ENCODE data around the gene PRR4. TPM values are rescaled to one million over a fixed set of nuclear protein-coding genes. Genes with fewer than 3 reads are reported as not detected.

Gene PRR4
- total and polyA plus RNA-seq, 2 donors (not counting 3 experiments of a cell fraction or from before 2014, with no cell fraction given), result 2.4 to 2.8 TPM

DNA sequence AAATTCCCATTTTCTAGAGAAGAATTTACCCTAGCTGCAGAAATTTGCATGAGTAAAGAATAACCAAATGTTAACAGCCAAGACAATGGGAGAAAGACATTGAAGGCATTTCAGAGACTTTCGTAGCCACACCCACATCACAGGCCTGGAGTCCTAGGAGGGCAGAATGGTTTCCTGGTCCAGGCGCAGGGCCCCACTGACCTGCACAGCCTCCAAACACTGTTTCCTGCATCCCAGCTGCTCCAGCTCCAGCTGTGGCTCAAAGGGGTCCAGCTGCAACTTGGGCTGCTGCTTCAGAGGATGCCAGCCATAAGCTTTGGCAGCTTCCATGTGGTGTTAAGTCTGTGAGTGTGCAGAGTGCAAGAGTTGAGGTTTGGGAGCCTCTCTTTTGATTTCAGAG lies 6.5 kb upstream of the PRR4 start:
- Histone ChIP-seq H3K4me2 (ENCODE audit: insufficient read depth, low read length) (no peak overlapping the region), H3K4me1 (ENCODE audit: control insufficient read depth, extremely low read depth, insufficient read depth, low read length) (no peaks in the 10 kb centered on the region), H3K9me1 (replicated peaks; ENCODE audit: control insufficient read depth, extremely low read depth, insufficient read depth, low read length) (no peaks in the 10 kb centered on the region), H4K20me1 (replicated peaks; ENCODE audit: control insufficient read depth, extremely low read depth, insufficient read depth, low read length) (no peaks in the 10 kb centered on the region), H3K9ac (replicated peaks; ENCODE audit: extremely low read depth, insufficient read depth, low read length) (no peak overlapping the region), H3K79me2 (ENCODE audit: control insufficient read depth, insufficient read depth, low read length) (no peaks in the 10 kb centered on the region), H2AFZ (ENCODE audit: low read depth, low read length) (no peak overlapping the region), H3K9me3 (replicated peaks; ENCODE audit: control insufficient read depth, insufficient read depth, low read length) (peaks cover 2% of the 10 kb centered on the region), H3K4me3 (replicated peaks in 1 of 3; ENCODE audit: insufficient read depth in 1 of 3, low read depth in 1 of 3, low read length in 3 of 3) (no peak overlapping the region), H3K36me3 (ENCODE audit: control insufficient read depth in 2 of 2, extremely low read depth in 1 of 2, insufficient read depth in 2 of 2, low read length in 2 of 2) (no peaks in the 10 kb centered on the region), H3K27ac (ENCODE audit: insufficient read depth, low read depth, low read length) (no peak overlapping the region), H3K27me3 (ENCODE audit: control insufficient read depth in 2 of 2, insufficient read depth in 2 of 2, low read length in 2 of 2) (no peaks in the 10 kb centered on the region)
- BruUV-seq (replicated peaks), result no TSS peak
- dilution Hi-C loops (cut with MboI; ENCODE audit: extremely low pct_ligation_motif_present, low sequenced_read_pairs) (no loop called here), intact Hi-C loops (cut with micrococcal nuclease) (no loop called here)
- FAIRE-seq (no peak), DNase-seq (ENCODE audit: low read depth, low spot score) (no peak)
- ChIA-PET POLR2A (no interaction called here), CTCF (no interaction called here)
- TF ChIP-seq POLR2A (IDR thresholded peaks at IDR 0.05; ENCODE audit: low read depth, low read length), result no peak
- no peak for TF ChIP-seq GATA2 (IDR thresholded peaks at IDR 0.05; ENCODE audit: insufficient read depth, insufficient read length, low read depth, low read length)
- TF ChIP-seq, protein P1, sequence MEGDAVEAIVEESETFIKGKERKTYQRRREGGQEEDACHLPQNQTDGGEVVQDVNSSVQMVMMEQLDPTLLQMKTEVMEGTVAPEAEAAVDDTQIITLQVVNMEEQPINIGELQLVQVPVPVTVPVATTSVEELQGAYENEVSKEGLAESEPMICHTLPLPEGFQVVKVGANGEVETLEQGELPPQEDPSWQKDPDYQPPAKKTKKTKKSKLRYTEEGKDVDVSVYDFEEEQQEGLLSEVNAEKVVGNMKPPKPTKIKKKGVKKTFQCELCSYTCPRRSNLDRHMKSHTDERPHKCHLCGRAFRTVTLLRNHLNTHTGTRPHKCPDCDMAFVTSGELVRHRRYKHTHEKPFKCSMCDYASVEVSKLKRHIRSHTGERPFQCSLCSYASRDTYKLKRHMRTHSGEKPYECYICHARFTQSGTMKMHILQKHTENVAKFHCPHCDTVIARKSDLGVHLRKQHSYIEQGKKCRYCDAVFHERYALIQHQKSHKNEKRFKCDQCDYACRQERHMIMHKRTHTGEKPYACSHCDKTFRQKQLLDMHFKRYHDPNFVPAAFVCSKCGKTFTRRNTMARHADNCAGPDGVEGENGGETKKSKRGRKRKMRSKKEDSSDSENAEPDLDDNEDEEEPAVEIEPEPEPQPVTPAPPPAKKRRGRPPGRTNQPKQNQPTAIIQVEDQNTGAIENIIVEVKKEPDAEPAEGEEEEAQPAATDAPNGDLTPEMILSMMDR (IDR thresholded peaks at IDR 0.05; ENCODE audit: extremely low read depth in 1 of 2, insufficient read depth in 1 of 2, low read depth in 1 of 2, low read length in 2 of 2), result no peak
- no peak for TF ChIP-seq MYC (IDR thresholded peaks at IDR 0.05; ENCODE audit: low read depth, low read length)
- no peak for TF ChIP-seq JUN (IDR thresholded peaks at IDR 0.05; ENCODE audit: borderline replicate concordance, insufficient read depth, insufficient read length, low read depth)
- no peak for TF ChIP-seq POLR2AphosphoS5 (IDR thresholded peaks at IDR 0.05; ENCODE audit: insufficient read depth, low read depth, low read length)
- TF ChIP-seq EZH2 (IDR thresholded peaks at IDR 0.05; ENCODE audit: borderline replicate concordance, low read depth, low read length, severe bottlenecking), result no peak
- TF ChIP-seq, protein P2, sequence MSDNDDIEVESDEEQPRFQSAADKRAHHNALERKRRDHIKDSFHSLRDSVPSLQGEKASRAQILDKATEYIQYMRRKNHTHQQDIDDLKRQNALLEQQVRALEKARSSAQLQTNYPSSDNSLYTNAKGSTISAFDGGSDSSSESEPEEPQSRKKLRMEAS (IDR thresholded peaks at IDR 0.05; ENCODE audit: insufficient read depth, insufficient read length), result no peak
- no peak for TF ChIP-seq FOS (IDR thresholded peaks at IDR 0.05; ENCODE audit: borderline replicate concordance, insufficient read depth, low read length)

Measured in endothelial cell of umbilical vein (primary cell).